Liver (tissue), 9 donors: Measurements from ENCODE around the gene CLOCK. TPM values are rescaled to one million over a fixed set of nuclear protein-coding genes. Genes with fewer than 3 reads are reported as not detected.
A peak's percentile ranks its signal among the peaks of the same experiment; 100 is the strongest.

Experiments used
- DNase-seq: peaks from one replicate; pipeline ENCODE4 v3.0.0-alpha.2; 2017; ENCODE audit warnings: low spot score
- H3K27ac ChIP-seq, 2 donors: one replicate each; pipeline ENCODE4 v1.7.0; 2013; ENCODE audit warnings: inconsistent platforms in 2 of 2, low read length in 2 of 2, control low read depth in 1 of 2, low read depth in 1 of 2, mild to moderate bottlenecking in 1 of 2
- H3K27me3 ChIP-seq, 4 donors: one replicate each; pipeline versions ENCODE4 v1.6.1 to v1.7.0; 2013; ENCODE audit warnings: low read length in 3 of 4, inconsistent platforms in 1 of 4, mild to moderate bottlenecking in 1 of 4, moderate library complexity in 1 of 4; ENCODE audit not compliant: control insufficient read depth in 4 of 4, insufficient read depth in 4 of 4
- H3K36me3 ChIP-seq, 4 donors: one replicate each; pipeline versions ENCODE4 v1.6.1 to v1.7.0; 2013; ENCODE audit warnings: low read length in 3 of 4, mild to moderate bottlenecking in 3 of 4, low read depth in 1 of 4, moderate library complexity in 1 of 4; ENCODE audit not compliant: control insufficient read depth in 4 of 4, insufficient read depth in 3 of 4
- H3K4me1 ChIP-seq, 4 donors: one replicate each; pipeline versions ENCODE4 v1.6.1 to v1.7.0; 2013; ENCODE audit warnings: low read length in 3 of 4, mild to moderate bottlenecking in 3 of 4, moderate library complexity in 1 of 4; ENCODE audit not compliant: control insufficient read depth in 4 of 4, insufficient read depth in 4 of 4
- H3K4me3 ChIP-seq, 3 donors: one replicate each; pipeline versions ENCODE4 v1.6.1 to v1.7.0; 2013; ENCODE audit warnings: low read length in 3 of 3, control low read depth in 1 of 3, low read depth in 1 of 3, mild to moderate bottlenecking in 1 of 3
- H3K9ac ChIP-seq, 2 donors: one replicate each; pipeline ENCODE4 v1.7.0; 2013; ENCODE audit warnings: low read length in 2 of 2, mild to moderate bottlenecking in 2 of 2, moderate library complexity in 2 of 2, control low read depth in 1 of 2, low read depth in 1 of 2
- H3K9me3 ChIP-seq, 4 donors: one replicate each; pipeline versions ENCODE4 v1.6.1 to v1.7.0; 2013; ENCODE audit warnings: low read length in 3 of 4; ENCODE audit not compliant: control insufficient read depth in 4 of 4
- ATF3 ChIP-seq: IDR thresholded peaks from 2 replicates; pipeline ENCODE4 v1.6.1; 2016; ENCODE audit warnings: antibody characterized with exemption
- CTCF ChIP-seq: fragments of 150-350 bp; IDR thresholded peaks from 2 replicates; pipeline ENCODE4 v1.5.1; 2017; ENCODE audit warnings: improper control_type of control experiment, low read depth, low read length; ENCODE audit not compliant: missing input control
- EGR1 ChIP-seq, 2 donors: IDR thresholded peaks; 2 replicates each; pipeline ENCODE4 v1.6.1; 2016 to 2018; ENCODE audit warnings: antibody characterized with exemption in 2 of 2, low read depth in 2 of 2
- FOXA1 ChIP-seq: IDR thresholded peaks from 2 replicates; pipeline ENCODE4 v1.6.1; 2016; ENCODE audit warnings: antibody characterized with exemption
- HNF4A ChIP-seq, 2 donors: conservative IDR thresholded peaks; 2 replicates each; pipeline ENCODE4 v1.6.1; 2016; ENCODE audit warnings: antibody characterized with exemption in 2 of 2, mild to moderate bottlenecking in 2 of 2
- HNF4G ChIP-seq: IDR thresholded peaks from 2 replicates; pipeline ENCODE4 v1.6.1; 2016; ENCODE audit warnings: antibody characterized with exemption
- MAX ChIP-seq: IDR thresholded peaks from 2 replicates; pipeline ENCODE4 v1.6.1; 2016; ENCODE audit warnings: antibody characterized with exemption
- RAD21 ChIP-seq, 2 donors: IDR thresholded peaks; 2 replicates each; pipeline ENCODE4 v1.6.1; 2016; ENCODE audit warnings: antibody characterized with exemption in 2 of 2, mild to moderate bottlenecking in 2 of 2
- REST ChIP-seq: IDR thresholded peaks from 2 replicates; pipeline ENCODE4 v1.6.1; 2016; ENCODE audit warnings: antibody characterized with exemption, mild to moderate bottlenecking
- SP1 ChIP-seq: IDR thresholded peaks from 2 replicates; pipeline ENCODE4 v1.6.1; 2018; ENCODE audit warnings: antibody characterized with exemption, mild to moderate bottlenecking
- TAF1 ChIP-seq: conservative IDR thresholded peaks from 2 replicates; pipeline ENCODE4 v1.6.1; 2016; ENCODE audit warnings: antibody characterized with exemption, mild to moderate bottlenecking
- YY1 ChIP-seq: IDR thresholded peaks from 2 replicates; pipeline ENCODE4 v1.6.1; 2016; ENCODE audit warnings: antibody characterized with exemption, mild to moderate bottlenecking
- ZBTB33 ChIP-seq: IDR thresholded peaks from 2 replicates; pipeline ENCODE4 v1.6.1; 2016; ENCODE audit warnings: antibody characterized with exemption
- WGBS: extraction: QIAGEN DNeasy Blood & Tissue Kit; methylation state at CpG from one replicate; pipeline ENCODE4 v1.1.7; 2013; 5-methylcytosine and 5-hydroxymethylcytosine counted together
- polyA plus RNA-seq, 2 donors: library from polyadenylated mRNA; stranded (reverse) in 1 of 2; unstranded in 1 of 2; fragments of 200-250 nt in 1 of 2; fragments of >200 nt in 1 of 2; fragmentation: Nextera tagmentation in 1 of 2; extraction: Ambion mirVana in 1 of 2; gene quantifications; one replicate each; pipeline versions ENCODE4 v1.2.1 to v1.2.3, GENCODE V29; 2013 to 2015
- total RNA-seq, 2 donors: library from RNA; depleted of rRNA; stranded (reverse); fragments of >200 nt; gene quantifications; one replicate each; pipeline ENCODE4 v1.2.3, GENCODE V29; 2014
- donor health status: healthy.
- donor health status: healthy.
- donor health status: healthy.
- donor health status: healthy.
- donor health status: healthy.

CLOCK gene
- total and polyA plus RNA-seq, 4 donors, result 5.1 to 19.4 (median 6.1) TPM

GRCh38 chr4:55398461-55398860 is 148.2 kb downstream of the CLOCK start:
- WGBS, result 73% methylated on average over 1 of the region's 1 CpG

More at GRCh38 chr4:55398461-55398860, 148.2 kb downstream of the CLOCK start:
- Histone ChIP-seq H3K9ac (no peak overlapping the region), H3K27ac (peak overlapping the region in 1 of 2 donors; percentile 23), H3K9me3 (no peaks in the 10 kb centered on the region), H3K36me3 (peaks cover 0 to 5% (median under 1%) of the 10 kb centered on the region in 4 donors), H3K27me3 (no peaks in the 10 kb centered on the region), H3K4me3 (peak overlapping the region in 1 of 3 donors; percentile 11), H3K4me1 (peaks cover 5 to 17% (median 11%) of the 10 kb centered on the region in 4 donors)
- DNase-seq, result no peak
- no peak for TF ChIP-seq YY1
- TF ChIP-seq TAF1, result no peak
- TF ChIP-seq MAX, result no peak
- no peak for TF ChIP-seq ATF3
- no peak for TF ChIP-seq ZBTB33
- TF ChIP-seq REST, result no peak
- no peak for TF ChIP-seq HNF4A (conservative IDR thresholded peaks at IDR 0.05)
- no peak for TF ChIP-seq HNF4G
- TF ChIP-seq FOXA1, result no peak
- TF ChIP-seq CTCF, result no peak
- no peak for TF ChIP-seq EGR1 (IDR thresholded peaks at IDR 0.05; ENCODE audit: low read depth in 2 of 2)
- no peak for TF ChIP-seq RAD21 (IDR thresholded peaks at IDR 0.05)
- TF ChIP-seq SP1, result no peak
